Natural killer cell (primary cell): ENCODE data around the gene CLCN4. TPM values are rescaled to one million over a fixed set of nuclear protein-coding genes. Genes with fewer than 3 reads are reported as not detected.

ENCODE experiments used
- ATAC-seq, 3 donors: fragments of 150-1000 bp in 2 of 3; fragments of 200-7000 bp in 1 of 3; cut with Tn5 transposase; 1 replicate in 1 of 3; 2 replicates in 2 of 3; pipeline ENCODE4 v1.10.0; 2021; ENCODE audit warnings: mild to moderate bottlenecking in 2 of 3, moderate library complexity in 2 of 3
- DNase-seq, 2 donors: peaks; one replicate each; pipeline versions ENCODE4 v3.0.0 to v3.0.0-alpha.2; 2013 to 2021; ENCODE audit warnings: mixed read lengths in 1 of 2
- H3K27ac ChIP-seq: one replicate; pipeline ENCODE4 v1.5.1; 2013; ENCODE audit warnings: mild to moderate bottlenecking, low read length
- H3K27me3 ChIP-seq: one replicate; pipeline ENCODE4 v1.6.1; 2013; ENCODE audit warnings: low read length; ENCODE audit not compliant: control insufficient read depth, insufficient read depth
- H3K36me3 ChIP-seq: one replicate; pipeline ENCODE4 v1.6.1; 2013; ENCODE audit warnings: low read length; ENCODE audit not compliant: control insufficient read depth, insufficient read depth
- H3K4me1 ChIP-seq: one replicate; pipeline ENCODE4 v1.6.1; 2013; ENCODE audit warnings: low read length; ENCODE audit not compliant: control insufficient read depth, insufficient read depth
- H3K4me3 ChIP-seq: one replicate; pipeline ENCODE4 v1.5.1; 2013; ENCODE audit warnings: low read length
- H3K9me3 ChIP-seq: one replicate; pipeline ENCODE4 v1.6.1; 2013; ENCODE audit warnings: low read length; ENCODE audit not compliant: control insufficient read depth, insufficient read depth
- H3K27ac Mint-ChIP-seq, 2 donors: one replicate each; pipeline ENCODE4 v1.8.0; 2022; ENCODE audit warnings: mild to moderate bottlenecking in 2 of 2, mixed read lengths in 2 of 2, moderate library complexity in 1 of 2
- H3K27me3 Mint-ChIP-seq, 2 donors: one replicate each; pipeline ENCODE4 v1.8.0; 2022; ENCODE audit warnings: low read depth in 2 of 2, mixed read lengths in 2 of 2
- H3K36me3 Mint-ChIP-seq: one replicate; pipeline ENCODE4 v1.8.0; 2022; ENCODE audit warnings: mixed read lengths
- H3K4me1 Mint-ChIP-seq, 2 donors: one replicate each; pipeline ENCODE4 v1.8.0; 2022; ENCODE audit warnings: mixed read lengths in 2 of 2
- H3K4me3 Mint-ChIP-seq: one replicate; pipeline ENCODE4 v1.8.0; 2022; ENCODE audit warnings: mild to moderate bottlenecking, moderate library complexity, mixed read lengths
- H3K9me3 Mint-ChIP-seq, 2 donors: one replicate each; pipeline ENCODE4 v1.8.0; 2022; ENCODE audit warnings: mixed read lengths in 2 of 2
- CTCF ChIP-seq: fragments of 200-600 bp; IDR thresholded peaks from one replicate; pipeline ENCODE4 v1.8.0; 2022; ENCODE audit warnings: antibody characterized with exemption
- WGBS: methylation state at CpG from one replicate; pipeline ENCODE4 v1.1.7; 2013; ENCODE audit warnings: missing lambda C conversion rate; ENCODE audit not compliant: insufficient coverage; 5-methylcytosine and 5-hydroxymethylcytosine counted together
- intact Hi-C: fragments of 100-400 bp; cut with micrococcal nuclease; formaldehyde crosslinking; loops from one replicate; pipeline ENCODE4 v1.14.2; 2022
- total RNA-seq, 4 donors: library from RNA; stranded (reverse); fragments of 120-200 nt in 1 of 4; gene quantifications; one replicate each; pipeline versions ENCODE4 v1.2.3 to v1.2.4, GENCODE V29; 2013 to 2022

The CLCN4 gene
- total RNA-seq, 3 donors from 2014 or later (not counting 1 experiment from before 2014, with no cell fraction given): 0.05 to 0.66 (median 0.23) TPM

GRCh38 chrX:10124506-10125247 lies 32.1 kb upstream of the CLCN4 start:
- no peak for TF ChIP-seq CTCF
- intact Hi-C loops: no loop called here
- no peaks in the 10 kb centered on the region for H3K27me3 ChIP-seq
- DNase-seq: no peak
- Mint-ChIP-seq H3K36me3 (no peaks in the 10 kb centered on the region), H3K27me3 (no peaks in the 10 kb centered on the region), H3K9me3 (no peaks in the 10 kb centered on the region), H3K4me3 (no peak overlapping the region), H3K4me1 (peaks cover 23 to 25% of the 10 kb centered on the region in 2 donors), H3K27ac (no peak overlapping the region)
- H3K27ac ChIP-seq: no peak overlapping the region
- no peak for ATAC-seq
- H3K9me3 ChIP-seq: no peaks in the 10 kb centered on the region
- WGBS: 93% methylated on average over 20 of the region's 20 CpGs
- H3K4me3 ChIP-seq: no peak overlapping the region
- peaks cover 12% of the 10 kb centered on the region for H3K36me3 ChIP-seq
- peaks cover 24% of the 10 kb centered on the region for H3K4me1 ChIP-seq

DNA sequence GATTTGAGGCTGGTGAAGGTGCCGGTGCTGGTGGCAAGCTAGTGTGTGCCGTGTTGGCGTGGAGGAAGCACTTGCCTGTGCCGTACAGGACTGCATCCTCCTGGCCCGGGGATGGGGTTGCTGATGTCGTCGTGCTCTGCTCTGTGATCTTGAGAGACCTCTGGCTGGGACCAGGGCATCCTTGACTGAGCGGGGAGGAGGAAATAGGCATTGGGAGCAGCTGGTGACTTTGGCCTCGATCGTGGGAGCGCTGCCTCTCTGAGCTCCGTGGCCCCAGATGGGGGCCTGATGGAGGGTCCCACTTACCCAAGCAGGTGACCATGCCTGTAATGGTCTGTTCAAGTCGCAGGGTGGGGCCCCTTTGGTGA lies 31.5 kb upstream of the CLCN4 start:
- Histone ChIP-seq H3K9me3 (no peaks in the 10 kb centered on the region), H3K4me1 (peaks cover 24% of the 10 kb centered on the region), H3K27ac (no peak overlapping the region), H3K27me3 (no peaks in the 10 kb centered on the region), H3K4me3 (no peak overlapping the region), H3K36me3 (peaks cover 17% of the 10 kb centered on the region)
- Mint-ChIP-seq H3K27me3 (no peaks in the 10 kb centered on the region), H3K4me1 (peaks cover 22 to 24% of the 10 kb centered on the region in 2 donors), H3K27ac (no peak overlapping the region), H3K4me3 (no peak overlapping the region), H3K36me3 (no peaks in the 10 kb centered on the region), H3K9me3 (no peaks in the 10 kb centered on the region)
- ATAC-seq (no peak), DNase-seq (no peak)
- WGBS: 89% methylated on average over 13 of the region's 13 CpGs
- intact Hi-C loops: no loop called here
- no peak for TF ChIP-seq CTCF

GRCh38 chrX:10126044-10126443 lies 30.7 kb upstream of the CLCN4 start:
- H3K27ac Mint-ChIP-seq: no peak overlapping the region
- no peak for TF ChIP-seq CTCF
- no peaks in the 10 kb centered on the region for H3K9me3 ChIP-seq
- intact Hi-C loops: no loop called here
- H3K4me1 Mint-ChIP-seq: peaks cover 14 to 16% of the 10 kb centered on the region in 2 donors
- H3K36me3 Mint-ChIP-seq: no peaks in the 10 kb centered on the region
- no peak overlapping the region for H3K4me3 ChIP-seq
- H3K9me3 Mint-ChIP-seq: no peaks in the 10 kb centered on the region
- ATAC-seq (no peak), DNase-seq (no peak)
- 95% methylated on average over 23 of the region's 23 CpGs for WGBS
- H3K27me3 ChIP-seq: no peaks in the 10 kb centered on the region
- peaks cover 16% of the 10 kb centered on the region for H3K4me1 ChIP-seq
- H3K27ac ChIP-seq: no peak overlapping the region
- H3K36me3 ChIP-seq: peaks cover 18% of the 10 kb centered on the region
- H3K27me3 Mint-ChIP-seq: no peaks in the 10 kb centered on the region
- no peak overlapping the region for H3K4me3 Mint-ChIP-seq

- no peaks in the 10 kb centered on the region for H3K9me3 ChIP-seq
- Mint-ChIP-seq H3K4me3 (no peak overlapping the region), H3K27ac (no peak overlapping the region), H3K27me3 (no peaks in the 10 kb centered on the region), H3K36me3 (no peaks in the 10 kb centered on the region), H3K9me3 (no peaks in the 10 kb centered on the region), H3K4me1 (peaks cover 6 to 8% of the 10 kb centered on the region in 2 donors)
- WGBS: 98% methylated on average over 10 of the region's 10 CpGs
- peaks cover 8% of the 10 kb centered on the region for H3K4me1 ChIP-seq
- peaks cover 22% of the 10 kb centered on the region for H3K36me3 ChIP-seq
- H3K27ac ChIP-seq: no peak overlapping the region
- intact Hi-C loops: no loop called here
- DNase-seq: no peak
- no peak for ATAC-seq
- TF ChIP-seq CTCF: no peak
- no peaks in the 10 kb centered on the region for H3K27me3 ChIP-seq
- H3K4me3 ChIP-seq: no peak overlapping the region
Measured at GRCh38 chrX:10126834-10127233, 29.9 kb upstream of the CLCN4 start.
